HepG2 (cell line): ENCODE measurements around the gene XIAP. TPM values are rescaled to one million over a fixed set of nuclear protein-coding genes. Genes with fewer than 3 reads are reported as not detected.

Source experiments
- CBFB ChIP-seq: sonication (generic); formaldehyde crosslinking; IDR thresholded peaks from 2 replicates; pipeline ENCODE4 v1.4.0; 2020; ENCODE audit warnings: missing genetic modification reagents
- CENPX ChIP-seq: sonication (generic); formaldehyde crosslinking; IDR thresholded peaks from 2 replicates; pipeline ENCODE4 v1.9.0; 2021; ENCODE audit warnings: mild to moderate bottlenecking, missing genetic modification reagents, moderate library complexity
- CHCHD3 ChIP-seq: sonication (generic); formaldehyde crosslinking; IDR thresholded peaks from 2 replicates; pipeline ENCODE4 v1.8.0; 2022; ENCODE audit warnings: mild to moderate bottlenecking, missing genetic modification reagents, moderate library complexity
- DMAP1 ChIP-seq: IDR thresholded peaks from 2 replicates; pipeline ENCODE4 v1.6.1; 2016
- JUND ChIP-seq: sonication (generic); formaldehyde crosslinking; IDR thresholded peaks from 2 replicates; pipeline ENCODE4 v1.8.0; 2022; ENCODE audit warnings: mild to moderate bottlenecking, missing genetic modification reagents
- KDM6A ChIP-seq: IDR thresholded peaks from 2 replicates; pipeline ENCODE4 v1.6.1; 2016; ENCODE audit warnings: low read depth
- NBN ChIP-seq: fragments of 450-650 bp; conservative IDR thresholded peaks from 2 replicates; pipeline ENCODE4 v1.6.1; 2017
- TOPORS ChIP-seq: sonication (generic); formaldehyde crosslinking; IDR thresholded peaks from 2 replicates; pipeline ENCODE4 v1.8.0; 2023; ENCODE audit warnings: mild to moderate bottlenecking, missing genetic modification reagents
- U2AF2 ChIP-seq: fragments of 200-400 bp; formaldehyde crosslinking; IDR thresholded peaks from 2 replicates; pipeline ENCODE4 v1.6.1; 2017; ENCODE audit warnings: low read depth, mild to moderate bottlenecking, low read length
- ZNF572 ChIP-seq: sonication (generic); formaldehyde crosslinking; IDR thresholded peaks from 2 replicates; pipeline ENCODE4 v1.5.1; 2020; ENCODE audit warnings: mild to moderate bottlenecking, missing genetic modification reagents
- ZNF772 ChIP-seq: sonication (generic); formaldehyde crosslinking; IDR thresholded peaks from 2 replicates; pipeline ENCODE4 v1.5.0; 2020; ENCODE audit warnings: mild to moderate bottlenecking, missing genetic modification reagents
- ZNF776 ChIP-seq: sonication (generic); formaldehyde crosslinking; IDR thresholded peaks from 2 replicates; pipeline ENCODE4 v1.4.0; 2020; ENCODE audit warnings: mild to moderate bottlenecking, missing genetic modification reagents
- ZNF891 ChIP-seq: sonication (generic); formaldehyde crosslinking; IDR thresholded peaks from 2 replicates; pipeline ENCODE4 v1.5.0; 2020; ENCODE audit warnings: mild to moderate bottlenecking, missing genetic modification reagents
- polyA plus RNA-seq, 8 experiments: library from polyadenylated mRNA; depleted of rRNA in 3 of 8; stranded (reverse) in 7 of 8; unstranded in 1 of 8; fragments of >200 nt; fragmentation: Illumina TruSeq in 4 of 8; extraction: Trizol in 4 of 8; gene quantifications; 2 replicates each; pipeline versions ENCODE4 v1.2.1 to v1.2.3, GENCODE V29; 2011 to 2016; ENCODE audit warnings: low read depth in 4 of 8, missing spikeins in 1 of 8, mixed read lengths in 1 of 8; ENCODE audit not compliant: insufficient read depth in 1 of 8
- total RNA-seq, 5 experiments: library from RNA; depleted of rRNA; stranded (reverse); fragments of >200 nt; fragmentation: Illumina TruSeq; extraction: Trizol; gene quantifications; 2 replicates each; pipeline ENCODE4 v1.2.3, GENCODE V29; 2016; ENCODE audit warnings: low read depth in 1 of 5
- TF ChIP-seq, protein P1 (sequence below): sonication (generic); formaldehyde crosslinking; IDR thresholded peaks from 2 replicates; pipeline ENCODE4 v1.4.0; 2020; ENCODE audit warnings: missing genetic modification reagents, borderline replicate concordance
- TF ChIP-seq, protein P2 (sequence below): IDR thresholded peaks from 2 replicates; pipeline ENCODE4 v1.6.1; 2016; ENCODE audit warnings: missing genetic modification reagents, missing compliant biosample characterization
- TF ChIP-seq, protein P3 (sequence below): sonication (generic); formaldehyde crosslinking; IDR thresholded peaks from 2 replicates; pipeline ENCODE4 v1.5.0; 2020; ENCODE audit warnings: mild to moderate bottlenecking, missing genetic modification reagents
- TF ChIP-seq, protein P4 (sequence below), 2 experiments: IDR thresholded peaks; 2 replicates each; pipeline ENCODE4 v1.6.1; 2011 to 2012; ENCODE audit warnings: low read length in 2 of 2, borderline replicate concordance in 1 of 2, low read depth in 1 of 2, mild to moderate bottlenecking in 1 of 2, moderate library complexity in 1 of 2
- TF ChIP-seq, protein P5 (sequence below): sonication (generic); formaldehyde crosslinking; IDR thresholded peaks from 2 replicates; pipeline ENCODE4 v1.8.0; 2022; ENCODE audit warnings: mild to moderate bottlenecking, missing genetic modification reagents, moderate library complexity

XIAP gene
- total and polyA plus RNA-seq, 2 of the 13 experiments (the other 11 are each of a cell fraction or from before 2014, with no cell fraction given), result 12.9 to 29.5 TPM

DNA sequence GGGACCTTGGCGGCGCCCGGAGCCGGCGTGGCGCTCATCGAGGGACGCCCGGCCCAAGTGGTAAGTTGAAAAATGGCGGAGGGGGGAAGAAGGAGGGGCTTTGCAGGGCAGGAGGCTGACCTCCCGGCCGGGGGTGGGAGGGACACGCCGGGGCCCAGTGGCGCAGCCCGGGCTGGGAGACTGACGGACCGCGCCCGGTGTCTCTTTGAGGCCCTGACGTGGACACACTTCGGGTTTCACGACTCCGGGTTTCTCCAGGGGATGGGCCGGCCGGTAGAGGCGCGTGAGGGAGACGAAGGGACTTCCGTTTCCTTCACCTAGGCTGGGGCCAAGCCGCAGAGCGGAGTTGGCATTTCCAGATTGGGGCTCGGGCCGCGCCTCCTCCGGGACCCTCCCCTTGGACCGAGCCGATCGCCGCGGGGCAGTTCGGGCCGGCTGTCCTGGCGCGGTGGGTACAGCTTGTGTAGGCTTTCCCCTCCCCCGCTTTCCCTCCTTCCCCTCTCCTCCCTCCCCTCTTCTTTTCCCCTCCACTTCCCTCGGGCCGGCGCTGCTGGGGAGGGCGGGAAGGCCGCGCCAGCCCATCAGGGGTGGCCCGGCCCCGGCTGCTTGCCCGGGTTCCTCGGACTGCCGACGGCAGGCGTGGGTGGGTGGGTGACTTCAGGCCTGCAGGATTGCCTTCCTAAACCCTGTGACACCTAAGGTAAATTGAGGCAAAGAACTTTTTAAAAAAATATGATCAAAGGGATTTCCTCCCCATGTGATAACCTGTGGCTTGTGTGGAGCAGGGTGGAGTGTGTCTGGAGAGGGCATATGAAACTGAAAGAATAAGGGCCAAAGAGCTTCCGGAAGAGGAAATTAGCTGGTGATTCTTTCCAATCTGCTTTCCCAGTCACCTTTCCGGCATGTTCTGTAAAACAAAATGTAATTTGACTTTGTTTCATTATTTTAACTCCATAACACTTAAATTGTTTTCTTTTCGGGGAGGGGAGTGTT lies at the start of gene XIAP (continued):
- TF ChIP-seq, protein P1, sequence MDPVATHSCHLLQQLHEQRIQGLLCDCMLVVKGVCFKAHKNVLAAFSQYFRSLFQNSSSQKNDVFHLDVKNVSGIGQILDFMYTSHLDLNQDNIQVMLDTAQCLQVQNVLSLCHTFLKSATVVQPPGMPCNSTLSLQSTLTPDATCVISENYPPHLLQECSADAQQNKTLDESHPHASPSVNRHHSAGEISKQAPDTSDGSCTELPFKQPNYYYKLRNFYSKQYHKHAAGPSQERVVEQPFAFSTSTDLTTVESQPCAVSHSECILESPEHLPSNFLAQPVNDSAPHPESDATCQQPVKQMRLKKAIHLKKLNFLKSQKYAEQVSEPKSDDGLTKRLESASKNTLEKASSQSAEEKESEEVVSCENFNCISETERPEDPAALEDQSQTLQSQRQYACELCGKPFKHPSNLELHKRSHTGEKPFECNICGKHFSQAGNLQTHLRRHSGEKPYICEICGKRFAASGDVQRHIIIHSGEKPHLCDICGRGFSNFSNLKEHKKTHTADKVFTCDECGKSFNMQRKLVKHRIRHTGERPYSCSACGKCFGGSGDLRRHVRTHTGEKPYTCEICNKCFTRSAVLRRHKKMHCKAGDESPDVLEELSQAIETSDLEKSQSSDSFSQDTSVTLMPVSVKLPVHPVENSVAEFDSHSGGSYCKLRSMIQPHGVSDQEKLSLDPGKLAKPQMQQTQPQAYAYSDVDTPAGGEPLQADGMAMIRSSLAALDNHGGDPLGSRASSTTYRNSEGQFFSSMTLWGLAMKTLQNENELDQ, result no peak
- TF ChIP-seq, protein P2, sequence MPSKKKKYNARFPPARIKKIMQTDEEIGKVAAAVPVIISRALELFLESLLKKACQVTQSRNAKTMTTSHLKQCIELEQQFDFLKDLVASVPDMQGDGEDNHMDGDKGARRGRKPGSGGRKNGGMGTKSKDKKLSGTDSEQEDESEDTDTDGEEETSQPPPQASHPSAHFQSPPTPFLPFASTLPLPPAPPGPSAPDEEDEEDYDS (CRISPR knock-in tag), result peak; percentile 16; the same call in 1 of the 2 replicates
- TF ChIP-seq, protein P3, sequence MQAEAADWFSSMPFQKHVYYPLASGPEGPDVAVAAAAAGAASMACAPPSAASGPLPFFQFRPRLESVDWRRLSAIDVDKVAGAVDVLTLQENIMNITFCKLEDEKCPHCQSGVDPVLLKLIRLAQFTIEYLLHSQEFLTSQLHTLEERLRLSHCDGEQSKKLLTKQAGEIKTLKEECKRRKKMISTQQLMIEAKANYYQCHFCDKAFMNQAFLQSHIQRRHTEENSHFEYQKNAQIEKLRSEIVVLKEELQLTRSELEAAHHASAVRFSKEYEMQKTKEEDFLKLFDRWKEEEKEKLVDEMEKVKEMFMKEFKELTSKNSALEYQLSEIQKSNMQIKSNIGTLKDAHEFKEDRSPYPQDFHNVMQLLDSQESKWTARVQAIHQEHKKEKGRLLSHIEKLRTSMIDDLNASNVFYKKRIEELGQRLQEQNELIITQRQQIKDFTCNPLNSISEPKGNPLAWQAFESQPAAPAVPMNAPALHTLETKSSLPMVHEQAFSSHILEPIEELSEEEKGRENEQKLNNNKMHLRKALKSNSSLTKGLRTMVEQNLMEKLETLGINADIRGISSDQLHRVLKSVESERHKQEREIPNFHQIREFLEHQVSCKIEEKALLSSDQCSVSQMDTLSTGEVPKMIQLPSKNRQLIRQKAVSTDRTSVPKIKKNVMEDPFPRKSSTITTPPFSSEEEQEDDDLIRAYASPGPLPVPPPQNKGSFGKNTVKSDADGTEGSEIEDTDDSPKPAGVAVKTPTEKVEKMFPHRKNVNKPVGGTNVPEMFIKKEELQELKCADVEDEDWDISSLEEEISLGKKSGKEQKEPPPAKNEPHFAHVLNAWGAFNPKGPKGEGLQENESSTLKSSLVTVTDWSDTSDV (CRISPR knock-in tag), result no peak
- TF ChIP-seq U2AF2, result no peak
- no peak for TF ChIP-seq KDM6A (CRISPR knock-in tag)
- TF ChIP-seq ZNF572, result no peak
- TF ChIP-seq ZNF891, result no peak
- TF ChIP-seq CHCHD3, result no peak
- peak; percentile 48 for TF ChIP-seq DMAP1 (CRISPR knock-in tag)
- TF ChIP-seq TOPORS (CRISPR knock-in tag), result no peak
- no peak for TF ChIP-seq NBN
- no peak for TF ChIP-seq ZNF776 (CRISPR knock-in tag)
- TF ChIP-seq, protein P4, sequence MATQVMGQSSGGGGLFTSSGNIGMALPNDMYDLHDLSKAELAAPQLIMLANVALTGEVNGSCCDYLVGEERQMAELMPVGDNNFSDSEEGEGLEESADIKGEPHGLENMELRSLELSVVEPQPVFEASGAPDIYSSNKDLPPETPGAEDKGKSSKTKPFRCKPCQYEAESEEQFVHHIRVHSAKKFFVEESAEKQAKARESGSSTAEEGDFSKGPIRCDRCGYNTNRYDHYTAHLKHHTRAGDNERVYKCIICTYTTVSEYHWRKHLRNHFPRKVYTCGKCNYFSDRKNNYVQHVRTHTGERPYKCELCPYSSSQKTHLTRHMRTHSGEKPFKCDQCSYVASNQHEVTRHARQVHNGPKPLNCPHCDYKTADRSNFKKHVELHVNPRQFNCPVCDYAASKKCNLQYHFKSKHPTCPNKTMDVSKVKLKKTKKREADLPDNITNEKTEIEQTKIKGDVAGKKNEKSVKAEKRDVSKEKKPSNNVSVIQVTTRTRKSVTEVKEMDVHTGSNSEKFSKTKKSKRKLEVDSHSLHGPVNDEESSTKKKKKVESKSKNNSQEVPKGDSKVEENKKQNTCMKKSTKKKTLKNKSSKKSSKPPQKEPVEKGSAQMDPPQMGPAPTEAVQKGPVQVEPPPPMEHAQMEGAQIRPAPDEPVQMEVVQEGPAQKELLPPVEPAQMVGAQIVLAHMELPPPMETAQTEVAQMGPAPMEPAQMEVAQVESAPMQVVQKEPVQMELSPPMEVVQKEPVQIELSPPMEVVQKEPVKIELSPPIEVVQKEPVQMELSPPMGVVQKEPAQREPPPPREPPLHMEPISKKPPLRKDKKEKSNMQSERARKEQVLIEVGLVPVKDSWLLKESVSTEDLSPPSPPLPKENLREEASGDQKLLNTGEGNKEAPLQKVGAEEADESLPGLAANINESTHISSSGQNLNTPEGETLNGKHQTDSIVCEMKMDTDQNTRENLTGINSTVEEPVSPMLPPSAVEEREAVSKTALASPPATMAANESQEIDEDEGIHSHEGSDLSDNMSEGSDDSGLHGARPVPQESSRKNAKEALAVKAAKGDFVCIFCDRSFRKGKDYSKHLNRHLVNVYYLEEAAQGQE (IDR thresholded peaks at IDR 0.05; ENCODE audit: borderline replicate concordance in 1 of 2, low read depth in 1 of 2, low read length in 2 of 2), result no peak
- no peak for TF ChIP-seq CENPX (CRISPR knock-in tag)
- no peak for TF ChIP-seq ZNF772
- TF ChIP-seq, protein P5, sequence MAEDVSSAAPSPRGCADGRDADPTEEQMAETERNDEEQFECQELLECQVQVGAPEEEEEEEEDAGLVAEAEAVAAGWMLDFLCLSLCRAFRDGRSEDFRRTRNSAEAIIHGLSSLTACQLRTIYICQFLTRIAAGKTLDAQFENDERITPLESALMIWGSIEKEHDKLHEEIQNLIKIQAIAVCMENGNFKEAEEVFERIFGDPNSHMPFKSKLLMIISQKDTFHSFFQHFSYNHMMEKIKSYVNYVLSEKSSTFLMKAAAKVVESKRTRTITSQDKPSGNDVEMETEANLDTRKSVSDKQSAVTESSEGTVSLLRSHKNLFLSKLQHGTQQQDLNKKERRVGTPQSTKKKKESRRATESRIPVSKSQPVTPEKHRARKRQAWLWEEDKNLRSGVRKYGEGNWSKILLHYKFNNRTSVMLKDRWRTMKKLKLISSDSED (CRISPR knock-in tag), result no peak
- no peak; the same call in 1 of the 2 replicates for TF ChIP-seq CBFB (CRISPR knock-in tag)
- TF ChIP-seq JUND (CRISPR knock-in tag), result no peak
